Measurements from ENCODE around the gene PKHD1. TPM values are rescaled to one million over a fixed set of nuclear protein-coding genes. Genes with fewer than 3 reads are reported as not detected.

PKHD1 gene
- total and polyA plus RNA-seq, 2 of the 13 experiments (the other 11 are each of a cell fraction or from before 2014, with no cell fraction given), result 0.01 to 0.13 TPM

DNA sequence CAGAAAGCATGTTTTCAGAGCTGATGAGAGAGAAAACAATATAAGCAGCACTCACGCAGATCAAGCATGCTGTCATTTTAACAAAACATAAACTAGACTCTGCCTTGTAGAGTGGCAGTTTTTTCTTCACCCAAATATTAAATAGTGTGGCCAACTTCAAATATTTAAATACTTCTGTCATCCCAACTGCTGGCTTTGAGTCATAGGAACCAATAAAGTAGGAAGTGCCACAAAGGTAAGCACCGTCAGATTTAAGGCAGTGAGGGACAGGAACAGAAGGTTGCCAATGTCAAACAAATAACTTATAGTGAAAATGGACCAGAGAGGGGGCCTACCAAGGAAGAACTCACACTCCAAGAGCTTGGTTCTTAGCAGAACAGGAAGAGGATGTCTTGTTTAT lies 222.2 kb downstream of the PKHD1 start:
- no peaks in the 10 kb centered on the region for H3K36me3 ChIP-seq (replicated peaks in 1 of 2; ENCODE audit: control insufficient read depth in 1 of 2, insufficient read depth in 2 of 2, low read length in 2 of 2)
- no peaks in the 10 kb centered on the region for H3K79me2 ChIP-seq (ENCODE audit: insufficient read depth, low read length)
- in situ Hi-C loops (cut with HindIII; ENCODE audit: extremely low pct_ligation_motif_present, low pct_unique_long_range_greater_than_20kb) (no loop called here), intact Hi-C loops (cut with micrococcal nuclease; ENCODE audit: unreplicated experiment) (no loop called here)
- H2AFZ ChIP-seq (ENCODE audit: low read length), result no peak overlapping the region
- no peak overlapping the region for H3K27ac ChIP-seq (ENCODE audit: extremely low read length, insufficient read depth, low read length)
- peaks cover 0 to 2% of the 10 kb centered on the region in 2 experiments; a peak in 1 of 5 replicates for H3K27me3 ChIP-seq (ENCODE audit: control insufficient read depth in 1 of 2, insufficient read depth in 2 of 2, low read length in 2 of 2)
- no peaks in the 10 kb centered on the region for H3K4me1 ChIP-seq (ENCODE audit: insufficient read depth, low read length)
- no peaks in the 10 kb centered on the region for H4K20me1 ChIP-seq (ENCODE audit: insufficient read depth, low read length)
- CTCF ChIA-PET (ENCODE audit: low intra/inter-chr PET ratio, low total read pairs), result no interaction called here
- ATAC-seq, result no peak
- FAIRE-seq, result no peak
- no peak for DNase-seq (ENCODE audit: low spot score)
- WGBS (ENCODE audit: low lambda C conversion rate), result 7% methylated on average over 2 of the region's 2 CpGs
- H3K4me3 ChIP-seq (replicated peaks in 1 of 3; ENCODE audit: insufficient read depth in 1 of 3, low read depth in 2 of 3, low read length in 3 of 3), result no peak overlapping the region
- POLR2A ChIA-PET, result no interaction called here
- no peaks in the 10 kb centered on the region for H3K9me3 ChIP-seq (ENCODE audit: low read length)
- H3K9ac ChIP-seq (ENCODE audit: insufficient read depth, low read depth, low read length), result no peak overlapping the region
- TF ChIP-seq SALL1 (CRISPR knock-in tag; IDR thresholded peaks at IDR 0.05) (no peak), SRY (CRISPR knock-in tag; IDR thresholded peaks at IDR 0.05) (no peak), SATB2 (CRISPR knock-in tag; IDR thresholded peaks at IDR 0.05) (no peak), RORA (CRISPR knock-in tag; IDR thresholded peaks at IDR 0.05) (no peak), JUNB (CRISPR knock-in tag; IDR thresholded peaks at IDR 0.05; ENCODE audit: borderline replicate concordance) (no peak), CENPT (CRISPR knock-in tag; IDR thresholded peaks at IDR 0.05; ENCODE audit: low read depth) (no peak), ZNF451 (CRISPR knock-in tag; IDR thresholded peaks at IDR 0.05) (no peak)
- TF ChIP-seq, protein P1, sequence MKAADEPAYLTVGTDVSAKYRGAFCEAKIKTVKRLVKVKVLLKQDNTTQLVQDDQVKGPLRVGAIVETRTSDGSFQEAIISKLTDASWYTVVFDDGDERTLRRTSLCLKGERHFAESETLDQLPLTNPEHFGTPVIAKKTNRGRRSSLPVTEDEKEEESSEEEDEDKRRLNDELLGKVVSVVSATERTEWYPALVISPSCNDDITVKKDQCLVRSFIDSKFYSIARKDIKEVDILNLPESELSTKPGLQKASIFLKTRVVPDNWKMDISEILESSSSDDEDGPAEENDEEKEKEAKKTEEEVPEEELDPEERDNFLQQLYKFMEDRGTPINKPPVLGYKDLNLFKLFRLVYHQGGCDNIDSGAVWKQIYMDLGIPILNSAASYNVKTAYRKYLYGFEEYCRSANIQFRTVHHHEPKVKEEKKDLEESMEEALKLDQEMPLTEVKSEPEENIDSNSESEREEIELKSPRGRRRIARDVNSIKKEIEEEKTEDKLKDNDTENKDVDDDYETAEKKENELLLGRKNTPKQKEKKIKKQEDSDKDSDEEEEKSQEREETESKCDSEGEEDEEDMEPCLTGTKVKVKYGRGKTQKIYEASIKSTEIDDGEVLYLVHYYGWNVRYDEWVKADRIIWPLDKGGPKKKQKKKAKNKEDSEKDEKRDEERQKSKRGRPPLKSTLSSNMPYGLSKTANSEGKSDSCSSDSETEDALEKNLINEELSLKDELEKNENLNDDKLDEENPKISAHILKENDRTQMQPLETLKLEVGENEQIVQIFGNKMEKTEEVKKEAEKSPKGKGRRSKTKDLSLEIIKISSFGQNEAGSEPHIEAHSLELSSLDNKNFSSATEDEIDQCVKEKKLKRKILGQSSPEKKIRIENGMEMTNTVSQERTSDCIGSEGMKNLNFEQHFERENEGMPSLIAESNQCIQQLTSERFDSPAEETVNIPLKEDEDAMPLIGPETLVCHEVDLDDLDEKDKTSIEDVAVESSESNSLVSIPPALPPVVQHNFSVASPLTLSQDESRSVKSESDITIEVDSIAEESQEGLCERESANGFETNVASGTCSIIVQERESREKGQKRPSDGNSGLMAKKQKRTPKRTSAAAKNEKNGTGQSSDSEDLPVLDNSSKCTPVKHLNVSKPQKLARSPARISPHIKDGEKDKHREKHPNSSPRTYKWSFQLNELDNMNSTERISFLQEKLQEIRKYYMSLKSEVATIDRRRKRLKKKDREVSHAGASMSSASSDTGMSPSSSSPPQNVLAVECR (CRISPR knock-in tag; IDR thresholded peaks at IDR 0.05; ENCODE audit: borderline replicate concordance), result no peak
- no peak overlapping the region for H3K4me2 ChIP-seq (ENCODE audit: low read depth, low read length)
- no TSS peak for BruUV-seq (replicated peaks)

All from HepG2 (cell line).